GM19025 (cell line): ENCODE data around the gene BMS1.
A peak's percentile ranks its signal among the peaks of the same experiment; 100 is the strongest.
"Not testable (repeated sequence)": the region's sequence is repeated elsewhere in the genome, so short reads cannot be mapped to it uniquely, and the experiment has no call there.

Experiments used
- ATAC-seq: cut with Tn5 transposase; IDR thresholded peaks from one replicate; pipeline ENCODE4 v1.9.1; 2021; ENCODE audit warnings: mild to moderate bottlenecking, low read depth, moderate library complexity; ENCODE audit not compliant: unreplicated experiment

Gene BMS1, protein sequence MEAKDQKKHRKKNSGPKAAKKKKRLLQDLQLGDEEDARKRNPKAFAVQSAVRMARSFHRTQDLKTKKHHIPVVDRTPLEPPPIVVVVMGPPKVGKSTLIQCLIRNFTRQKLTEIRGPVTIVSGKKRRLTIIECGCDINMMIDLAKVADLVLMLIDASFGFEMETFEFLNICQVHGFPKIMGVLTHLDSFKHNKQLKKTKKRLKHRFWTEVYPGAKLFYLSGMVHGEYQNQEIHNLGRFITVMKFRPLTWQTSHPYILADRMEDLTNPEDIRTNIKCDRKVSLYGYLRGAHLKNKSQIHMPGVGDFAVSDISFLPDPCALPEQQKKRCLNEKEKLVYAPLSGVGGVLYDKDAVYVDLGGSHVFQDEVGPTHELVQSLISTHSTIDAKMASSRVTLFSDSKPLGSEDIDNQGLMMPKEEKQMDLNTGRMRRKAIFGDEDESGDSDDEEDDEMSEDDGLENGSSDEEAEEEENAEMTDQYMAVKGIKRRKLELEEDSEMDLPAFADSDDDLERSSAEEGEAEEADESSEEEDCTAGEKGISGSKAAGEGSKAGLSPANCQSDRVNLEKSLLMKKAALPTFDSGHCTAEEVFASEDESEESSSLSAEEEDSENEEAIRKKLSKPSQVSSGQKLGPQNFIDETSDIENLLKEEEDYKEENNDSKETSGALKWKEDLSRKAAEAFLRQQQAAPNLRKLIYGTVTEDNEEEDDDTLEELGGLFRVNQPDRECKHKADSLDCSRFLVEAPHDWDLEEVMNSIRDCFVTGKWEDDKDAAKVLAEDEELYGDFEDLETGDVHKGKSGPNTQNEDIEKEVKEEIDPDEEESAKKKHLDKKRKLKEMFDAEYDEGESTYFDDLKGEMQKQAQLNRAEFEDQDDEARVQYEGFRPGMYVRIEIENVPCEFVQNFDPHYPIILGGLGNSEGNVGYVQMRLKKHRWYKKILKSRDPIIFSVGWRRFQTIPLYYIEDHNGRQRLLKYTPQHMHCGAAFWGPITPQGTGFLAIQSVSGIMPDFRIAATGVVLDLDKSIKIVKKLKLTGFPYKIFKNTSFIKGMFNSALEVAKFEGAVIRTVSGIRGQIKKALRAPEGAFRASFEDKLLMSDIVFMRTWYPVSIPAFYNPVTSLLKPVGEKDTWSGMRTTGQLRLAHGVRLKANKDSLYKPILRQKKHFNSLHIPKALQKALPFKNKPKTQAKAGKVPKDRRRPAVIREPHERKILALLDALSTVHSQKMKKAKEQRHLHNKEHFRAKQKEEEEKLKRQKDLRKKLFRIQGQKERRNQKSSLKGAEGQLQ

DNA sequence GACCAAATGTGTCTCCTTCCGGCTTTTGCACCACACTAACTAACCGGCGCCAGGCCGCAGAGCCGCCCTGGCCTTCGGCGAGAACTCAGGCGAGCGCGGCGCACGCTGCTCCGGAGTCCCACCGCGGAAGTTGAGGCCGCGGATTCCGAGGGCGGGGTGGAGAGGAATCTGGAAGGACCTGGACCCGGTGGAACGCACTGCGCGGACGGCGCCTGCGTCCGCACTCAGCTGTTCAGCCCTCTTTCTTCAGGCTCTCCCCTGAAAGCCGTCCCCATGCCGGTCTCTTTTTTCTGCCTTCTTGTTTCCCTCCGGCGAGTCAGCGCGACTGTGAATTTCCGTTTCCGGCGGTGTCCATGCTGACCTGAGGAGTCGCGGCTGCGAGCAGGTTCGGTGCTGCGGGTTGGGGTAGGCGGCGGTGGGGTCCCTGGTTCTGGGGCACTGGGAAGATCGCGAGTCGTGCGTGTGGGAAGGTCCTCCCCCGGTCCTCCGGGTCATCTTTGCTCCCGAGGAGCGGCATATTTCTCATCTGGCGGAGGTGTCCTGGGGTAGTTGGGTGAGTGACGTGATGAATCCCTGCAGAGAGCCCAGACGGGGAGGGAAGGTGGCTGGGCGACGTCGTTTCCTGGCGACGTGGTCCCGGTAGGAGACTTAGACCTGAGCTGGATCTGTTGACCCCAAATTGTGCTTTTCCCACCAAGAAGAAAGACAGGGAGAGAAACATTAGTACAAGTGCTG, at the start of gene BMS1:
Gene BMS1 (plus strand): TSS at position 350 of the 735 bp plus-strand sequence. CDS start 1,600 bp downstream, outside the sequence.
- ATAC-seq = peak; percentile 96

DNA sequence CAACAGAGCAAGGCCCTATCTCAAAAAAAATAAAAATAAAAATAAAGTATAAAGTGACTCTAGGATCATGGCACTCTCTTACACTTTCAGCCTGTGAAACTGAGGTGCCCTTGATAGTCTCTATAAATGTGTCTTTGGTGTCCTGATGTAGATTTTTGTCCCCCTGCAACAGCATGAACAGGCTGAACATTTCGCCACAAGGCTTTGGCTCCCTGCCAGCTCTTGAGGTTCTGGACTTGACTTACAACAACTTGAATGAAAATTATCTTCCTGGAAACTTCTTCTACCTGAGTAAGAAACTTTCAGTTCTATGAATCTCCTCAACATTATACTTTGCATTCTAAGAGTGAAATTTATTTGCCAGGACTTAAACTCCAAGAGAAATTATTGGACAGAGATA, 48.1 kb upstream of the BMS1 start:
- no peak for ATAC-seq

DNA sequence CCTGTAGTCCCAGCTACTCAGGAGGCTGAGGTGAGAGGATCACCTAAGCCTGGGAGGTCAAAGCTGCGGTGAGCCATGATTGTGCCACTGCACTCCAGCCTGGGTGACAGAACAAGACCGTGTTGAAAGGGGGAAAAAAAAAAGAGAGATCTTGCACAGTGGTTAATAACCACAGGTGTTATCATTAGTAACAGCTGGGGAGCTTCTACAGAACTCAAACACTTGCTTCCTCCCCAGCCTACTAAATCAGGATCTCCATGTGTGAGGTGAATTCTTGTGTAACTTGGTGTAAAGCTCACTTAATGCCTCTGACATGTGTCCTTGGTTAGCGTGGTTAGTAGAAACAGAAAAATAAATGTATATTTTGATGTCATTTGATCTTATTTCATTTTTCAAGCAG, 43.9 kb upstream of the BMS1 start:
- no peak for ATAC-seq

DNA sequence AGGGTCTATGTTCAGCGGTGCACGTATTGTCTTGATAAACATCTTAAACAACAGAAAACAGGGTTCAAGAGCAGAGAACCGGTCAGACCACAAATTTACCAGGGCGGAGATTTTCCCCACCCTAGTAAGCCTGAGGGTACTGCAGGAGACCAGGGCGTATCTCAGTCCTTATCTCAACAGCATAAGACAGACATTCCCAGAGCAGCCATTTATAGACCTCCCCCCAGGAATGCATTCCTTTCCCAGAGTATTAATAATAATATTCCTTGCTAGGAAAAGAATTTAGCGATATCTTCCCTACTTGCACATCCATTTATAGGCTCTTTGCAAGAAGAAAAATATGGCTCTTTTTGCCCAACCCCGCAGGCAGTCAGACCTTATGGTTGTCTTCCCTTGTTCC, 41.1 kb upstream of the BMS1 start:
- ATAC-seq = not testable (repeated sequence)

DNA sequence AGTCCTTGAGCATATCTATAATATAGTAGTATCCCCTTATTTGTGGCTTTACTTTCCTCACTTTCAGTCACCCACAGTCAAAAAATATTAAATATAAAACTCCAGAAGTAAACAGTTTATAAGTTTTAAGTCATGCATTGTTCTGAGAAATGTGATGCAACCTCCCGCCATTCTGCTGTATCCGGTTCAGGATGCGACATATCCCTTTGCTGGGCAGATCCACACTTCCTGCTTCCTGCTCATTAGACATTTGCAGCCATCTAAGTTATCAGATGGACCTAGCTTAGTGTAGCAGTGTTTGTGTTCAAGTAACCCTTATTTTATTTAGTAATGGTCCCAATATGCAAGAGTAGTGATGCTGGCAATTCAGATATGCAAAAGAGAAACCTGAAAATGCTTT, 38.9 kb upstream of the BMS1 start:
- no peak for ATAC-seq

DNA sequence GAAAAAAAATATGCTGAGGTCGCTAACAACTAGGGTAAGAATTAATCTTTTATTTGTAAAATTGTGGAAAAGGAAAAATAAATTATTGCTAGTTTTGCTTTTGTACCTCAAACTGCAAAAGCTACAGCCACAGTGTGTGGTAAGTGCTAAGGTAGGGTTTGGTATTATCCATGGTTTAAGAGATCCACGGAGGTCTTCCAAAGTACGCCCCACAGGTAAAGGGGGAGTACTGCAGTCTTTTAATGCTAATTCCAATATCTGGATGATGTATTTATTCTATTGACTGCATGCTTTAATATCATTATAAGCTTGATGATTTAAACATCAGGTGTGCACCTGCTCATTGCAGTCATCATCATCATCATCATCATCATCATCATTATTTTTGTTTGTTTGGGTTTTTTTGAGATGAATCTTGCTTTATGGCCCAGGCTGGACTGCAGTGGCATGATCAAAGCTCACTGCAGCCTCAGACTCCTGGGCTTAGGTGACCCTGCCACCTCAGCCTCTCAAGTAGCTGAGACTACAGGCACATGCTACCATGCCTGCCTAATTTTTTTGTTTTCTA, 38.4 kb upstream of the BMS1 start:
- no peak for ATAC-seq

DNA sequence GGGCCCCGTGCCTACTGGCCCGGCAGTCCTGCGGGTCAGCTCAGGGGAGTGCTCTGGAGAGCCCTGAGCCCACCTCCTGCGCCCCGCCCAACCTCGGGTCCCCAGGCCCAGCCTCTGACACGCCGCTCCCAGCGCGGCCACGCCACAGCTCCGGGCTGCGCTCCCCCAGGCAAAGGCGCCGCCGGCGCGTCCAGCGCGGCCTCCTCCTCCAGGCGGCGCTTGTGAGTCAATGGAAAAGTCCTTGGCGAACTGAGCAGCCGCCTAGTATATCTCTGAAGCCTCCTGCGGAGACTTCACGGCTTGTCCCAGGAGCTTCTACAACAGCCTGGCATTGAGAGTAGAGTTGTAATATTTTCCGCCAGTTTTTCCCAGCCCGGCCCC, 29.5 kb upstream of the BMS1 start:
- ATAC-seq = no peak

DNA sequence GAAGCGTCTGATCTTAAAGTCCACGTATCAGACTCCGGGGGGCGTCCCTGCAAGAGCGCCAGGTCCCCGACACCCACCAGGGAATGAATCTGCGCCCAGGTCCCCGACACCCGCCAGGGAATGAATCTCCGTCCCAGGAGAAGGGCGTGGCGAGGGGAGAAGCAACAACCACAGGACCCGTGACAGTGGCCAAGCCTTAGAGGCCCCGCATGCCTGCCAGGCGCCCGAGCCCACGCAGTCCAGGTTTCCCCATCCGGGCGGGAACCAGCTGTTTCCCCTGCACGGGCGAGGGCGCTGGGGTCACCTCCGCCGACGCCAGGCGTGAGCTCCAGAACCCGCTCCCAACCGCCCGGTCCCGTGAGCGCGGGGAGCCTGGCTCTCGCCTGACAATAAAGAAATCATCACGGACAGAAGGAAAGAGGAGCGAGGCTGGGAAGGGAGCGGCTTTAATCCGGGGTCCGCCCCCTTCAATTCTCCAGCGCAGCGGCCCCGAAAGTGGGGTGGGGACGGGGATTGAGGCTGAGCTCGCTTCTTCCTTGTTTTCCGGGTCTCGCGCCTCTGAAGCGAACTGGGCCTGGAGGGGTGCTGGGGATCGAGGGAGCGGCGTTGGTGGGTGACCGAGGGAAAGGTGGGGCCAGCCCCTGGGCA, 29.0 kb upstream of the BMS1 start:
- ATAC-seq = no peak

DNA sequence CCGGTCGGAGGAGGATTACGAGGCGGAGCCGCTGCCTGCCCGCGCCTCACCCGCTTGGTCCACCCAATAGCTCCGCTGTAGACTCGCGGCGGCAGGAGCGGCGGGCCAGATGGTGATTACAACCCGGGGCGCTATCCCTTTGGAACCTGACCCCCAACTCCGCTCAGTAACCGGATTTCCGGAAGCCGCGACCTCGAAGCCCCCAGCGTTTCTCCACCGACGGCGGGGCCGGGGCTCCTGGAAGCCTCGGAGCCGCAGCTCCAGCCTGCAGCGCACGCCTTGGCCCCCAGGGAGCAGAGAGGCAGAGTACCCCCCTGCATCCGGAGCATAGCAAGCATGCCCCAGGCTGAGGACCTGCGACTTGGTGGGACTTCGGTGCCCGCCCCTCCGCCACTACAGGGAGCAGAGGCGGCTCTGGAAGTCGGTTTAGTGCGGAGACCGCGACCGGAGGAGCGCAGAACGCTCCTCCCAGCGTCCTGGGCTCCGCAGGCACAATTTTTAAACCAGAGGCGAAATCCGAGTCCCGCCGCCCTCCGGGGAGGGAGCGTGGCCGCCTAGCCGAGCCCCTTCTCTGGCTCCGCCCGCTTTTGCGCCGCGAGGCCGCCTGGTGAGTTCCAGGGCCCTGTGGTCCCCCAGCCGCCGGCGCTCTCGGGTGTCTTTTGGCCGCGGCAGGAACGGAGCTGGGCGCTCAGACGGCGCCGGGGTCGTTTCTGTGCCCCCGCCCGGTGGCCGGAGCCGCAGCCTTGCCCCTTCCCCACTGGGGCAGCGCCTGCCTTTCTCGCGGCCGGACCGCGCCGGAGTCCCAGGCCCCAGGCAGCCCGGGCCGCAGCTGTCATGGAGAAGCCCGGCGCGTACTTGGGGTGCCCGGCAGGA, 28.2 kb upstream of the BMS1 start:
- ATAC-seq = no peak

DNA sequence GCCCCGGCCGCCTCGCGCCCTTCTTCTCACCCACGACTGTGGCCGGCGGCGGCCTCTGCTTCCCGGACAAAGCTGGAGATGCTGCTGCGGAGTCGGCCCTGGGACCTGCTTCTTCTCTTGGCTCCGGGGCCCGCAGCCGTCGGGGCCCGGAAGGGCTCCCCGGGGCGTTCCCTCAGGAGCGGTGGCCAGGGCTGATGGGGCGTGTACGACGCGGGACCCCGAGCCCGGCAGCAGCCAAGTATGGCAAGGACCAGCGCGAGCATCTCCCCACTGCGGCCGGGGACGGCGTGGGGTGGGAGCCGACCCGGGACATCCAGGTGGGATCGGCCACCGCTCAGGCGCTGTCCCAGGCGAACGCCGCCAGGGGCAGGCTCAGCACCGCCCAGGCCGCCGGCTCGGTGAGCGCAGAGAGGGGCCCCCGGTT, 27.6 kb upstream of the BMS1 start:
- ATAC-seq = no peak

DNA sequence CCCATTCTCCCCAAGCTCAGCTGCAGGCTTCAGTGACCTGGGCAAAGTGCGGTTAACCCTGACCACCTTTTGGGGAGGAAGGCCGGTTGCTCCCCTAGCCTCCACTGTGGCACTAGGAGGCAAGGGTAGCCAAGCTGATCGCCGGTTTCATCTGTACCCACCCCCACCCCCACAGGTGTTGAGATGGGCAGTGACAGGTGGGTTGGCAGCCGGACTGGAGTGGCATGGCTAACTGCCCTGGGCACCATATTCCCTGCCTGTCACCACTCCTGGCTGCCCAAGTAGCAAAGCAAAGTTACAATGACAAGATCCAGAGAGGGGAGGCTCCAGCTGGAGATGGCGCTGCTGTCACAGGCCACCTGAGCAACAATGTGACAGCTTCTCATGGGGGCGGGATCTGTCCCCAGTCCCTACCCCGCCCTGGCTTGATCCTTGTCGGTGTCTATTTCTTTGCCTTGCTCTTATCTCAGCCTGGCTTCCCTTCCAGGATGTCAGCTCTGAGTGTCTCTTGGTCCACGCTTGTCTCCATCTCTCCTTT, 27.0 kb upstream of the BMS1 start:
- no peak for ATAC-seq

DNA sequence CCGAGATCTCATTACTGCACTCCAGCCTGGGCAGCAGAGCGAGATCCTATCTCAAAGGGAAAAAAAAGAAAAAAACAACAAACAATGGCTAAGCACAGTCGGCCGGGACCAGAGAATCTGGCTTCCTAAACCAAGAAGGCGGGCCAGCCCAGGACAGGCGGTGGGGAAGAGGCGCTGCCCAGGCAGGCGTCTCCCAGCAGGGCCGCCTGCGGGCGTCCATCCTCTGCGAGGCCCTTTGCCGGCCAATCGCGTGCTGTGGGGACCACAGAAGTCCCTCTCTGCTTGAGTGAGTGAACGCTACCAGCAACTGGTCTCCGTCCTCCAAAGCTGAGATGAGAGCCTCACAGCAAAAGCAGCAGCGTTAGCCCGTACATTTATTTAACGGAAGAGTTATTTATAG, 14.7 kb upstream of the BMS1 start:
- no peak for ATAC-seq

DNA sequence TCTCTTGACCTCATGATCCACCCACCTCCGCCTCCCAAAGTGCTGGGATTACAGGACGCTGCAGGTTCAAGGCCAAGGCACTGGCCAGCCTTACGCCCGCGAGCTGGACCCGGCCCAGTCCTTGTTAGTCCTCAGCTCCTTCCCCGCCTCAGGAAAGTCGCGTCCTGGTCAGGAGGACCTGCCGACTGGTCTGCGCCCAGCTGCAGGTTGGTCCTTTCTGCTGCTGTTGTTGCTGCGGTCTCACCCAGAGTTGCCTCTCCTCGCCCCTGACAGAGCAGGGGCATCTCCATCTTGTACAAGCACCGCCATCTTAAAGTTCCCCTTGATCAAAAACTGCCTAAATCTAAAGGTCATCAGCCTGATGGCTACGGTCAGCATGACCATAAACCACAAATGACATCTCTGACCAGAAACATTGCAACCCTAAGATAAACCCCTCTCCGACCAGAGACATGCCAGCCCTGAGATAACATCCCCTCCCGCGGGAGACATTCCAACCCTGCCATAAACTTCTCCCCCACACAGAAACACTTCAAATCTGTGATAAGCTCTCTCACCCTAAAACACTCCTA, 13.9 kb upstream of the BMS1 start:
- ATAC-seq = no peak

DNA sequence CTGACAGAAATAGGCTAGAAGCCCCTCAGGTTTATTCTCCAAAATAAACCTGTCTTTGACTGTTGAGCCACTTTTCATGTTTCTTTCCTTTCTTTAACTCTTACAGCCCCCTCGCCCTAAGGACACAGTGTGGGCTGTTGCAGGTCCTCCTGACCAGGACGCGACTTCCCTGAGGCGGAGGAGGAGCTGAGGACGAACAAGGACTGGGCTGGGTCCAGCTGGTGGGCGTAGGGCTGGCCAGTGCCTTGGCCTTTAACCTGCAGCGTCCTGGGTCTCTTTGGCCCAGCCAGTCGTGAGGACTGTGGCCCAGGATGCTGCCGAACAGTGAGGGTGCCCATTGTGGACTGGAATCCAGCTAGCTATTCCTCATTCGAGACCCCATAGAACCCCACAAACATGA, 13.4 kb upstream of the BMS1 start:
- ATAC-seq = no peak

DNA sequence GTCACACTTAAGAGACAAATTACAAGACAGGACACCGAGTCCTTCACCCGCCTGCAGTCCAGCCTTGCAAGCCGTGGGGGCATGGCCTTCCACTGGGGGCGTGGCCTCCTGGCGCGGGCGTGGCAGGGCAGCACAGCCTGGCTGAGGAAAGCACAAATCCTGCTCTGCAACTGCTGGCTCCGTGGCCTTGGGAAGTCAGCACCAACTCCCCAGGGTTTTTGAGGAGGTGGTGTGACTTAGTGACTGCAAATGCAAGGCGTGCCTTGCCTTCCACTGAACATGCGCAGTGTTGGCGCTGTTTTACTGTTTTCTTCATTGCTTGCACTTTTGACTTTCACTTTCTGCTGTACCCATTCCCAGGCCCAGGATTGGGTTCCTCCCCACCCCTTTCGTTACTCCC, 12.9 kb upstream of the BMS1 start:
- no peak for ATAC-seq

DNA sequence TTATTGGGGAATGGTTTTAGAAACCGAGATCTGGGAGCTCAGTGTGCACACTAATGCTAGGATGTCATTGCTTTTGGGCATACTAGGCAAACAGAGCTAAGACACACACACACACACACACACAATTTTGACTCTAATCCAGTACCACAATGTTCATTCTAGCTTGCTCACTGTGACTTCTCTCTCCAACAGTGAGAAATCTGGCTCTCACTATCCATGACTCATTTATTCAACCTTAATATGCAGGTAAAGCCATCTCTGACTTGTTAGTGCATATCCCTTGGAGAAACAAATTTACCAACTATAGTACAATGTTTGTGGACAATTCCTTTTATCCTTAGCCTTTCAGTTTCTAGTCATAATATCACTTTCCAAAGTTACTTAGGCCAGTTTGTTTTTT, 5.9 kb upstream of the BMS1 start:
- no peak for ATAC-seq

DNA sequence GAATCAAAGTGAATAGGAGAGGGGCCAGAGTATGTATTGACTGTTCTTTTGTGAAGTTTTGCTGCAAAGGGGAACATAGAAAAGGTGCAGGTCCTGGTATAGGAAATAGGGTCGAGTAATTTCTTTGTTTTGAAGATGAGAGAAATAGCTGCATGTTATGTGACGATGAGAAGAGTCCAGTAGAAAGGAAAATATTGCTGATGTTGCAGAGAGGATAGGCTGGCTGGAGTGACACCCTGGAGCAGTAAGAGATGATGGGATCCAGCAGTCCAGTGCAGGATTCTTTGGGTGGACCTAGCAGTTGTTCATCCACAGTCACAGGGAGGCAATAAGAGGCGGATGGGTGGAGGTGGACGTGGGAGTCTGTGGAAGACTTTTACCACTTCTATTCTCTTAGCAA, 2.1 kb upstream of the BMS1 start:
- ATAC-seq = no peak

DNA sequence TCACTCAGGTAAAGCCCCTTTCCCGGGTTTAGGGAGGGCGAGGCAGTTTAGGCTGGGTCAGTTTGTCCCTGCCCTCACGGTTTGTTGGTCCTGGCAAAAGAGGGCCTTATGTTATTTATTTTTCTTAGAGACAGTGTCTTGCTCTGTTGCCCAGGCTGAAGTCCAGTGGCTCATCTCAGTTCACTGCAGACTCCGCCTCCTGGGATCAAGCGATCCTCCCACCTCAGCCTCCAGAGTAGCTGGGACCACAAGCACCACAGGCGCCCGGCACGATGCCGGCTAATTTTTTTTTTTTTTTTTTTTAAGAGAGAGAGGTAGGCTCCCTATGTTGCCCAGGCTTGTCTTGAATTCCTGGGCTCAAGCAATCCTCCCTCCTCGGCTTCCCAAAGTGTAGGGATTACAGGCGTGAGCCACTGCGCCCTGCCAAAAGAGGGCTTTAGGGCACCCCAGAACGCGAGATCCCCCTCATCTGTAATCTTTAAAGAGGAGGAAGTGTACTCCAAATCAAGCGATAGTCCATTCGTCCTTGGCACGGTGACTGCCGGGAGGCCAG, 626 bp upstream of the BMS1 start:
- no peak for ATAC-seq
